GM12891 (cell line): ENCODE measurements around the gene LY9.

ENCODE experiments used
- POLR2A ChIP-seq: IDR thresholded peaks from 2 replicates; pipeline ENCODE4 v1.6.1; 2011; ENCODE audit warnings: low read depth, low read length, control low read depth
- TAF1 ChIP-seq: IDR thresholded peaks from 2 replicates; pipeline ENCODE4 v1.6.1; 2011; ENCODE audit warnings: low read depth, low read length, control low read depth

GRCh38 chr1:160860840-160861505 is 65.0 kb downstream of the LY9 start:
- TF ChIP-seq POLR2A, result no peak
- no peak for TF ChIP-seq TAF1
